ENCODE data around the gene PITPNM1. TPM values are rescaled to one million over a fixed set of nuclear protein-coding genes. Genes with fewer than 3 reads are reported as not detected.

PITPNM1 gene
- total RNA-seq, 3 donors from 2014 or later (not counting 1 experiment from before 2014, with no cell fraction given), result 99.9 to 135 (median 123) TPM

GRCh38 chr11:67530282-67530592, 25.1 kb upstream of the PITPNM1 start:
- H3K4me1 ChIP-seq (ENCODE audit: control insufficient read depth, insufficient read depth, low read length), result no peaks in the 10 kb centered on the region
- 90% methylated on average over 3 of the region's 5 CpGs for WGBS (ENCODE audit: insufficient coverage)
- no peak for TF ChIP-seq CTCF (IDR thresholded peaks at IDR 0.05)
- H3K4me3 ChIP-seq (ENCODE audit: low read length), result no peak overlapping the region
- no peaks in the 10 kb centered on the region for H3K36me3 ChIP-seq (ENCODE audit: control insufficient read depth, insufficient read depth, low read length)
- ATAC-seq (no peak), DNase-seq (no peak)
- H3K27me3 Mint-ChIP-seq (ENCODE audit: low read depth in 2 of 2), result peaks cover 7 to 11% of the 10 kb centered on the region in 2 donors
- H3K9me3 ChIP-seq (ENCODE audit: control insufficient read depth, insufficient read depth, low read length), result no peaks in the 10 kb centered on the region
- intact Hi-C loops (cut with micrococcal nuclease), result no loop called here
- H3K27me3 ChIP-seq (ENCODE audit: control insufficient read depth, insufficient read depth, low read length), result no peaks in the 10 kb centered on the region
- H3K4me3 Mint-ChIP-seq, result no peak overlapping the region
- H3K36me3 Mint-ChIP-seq, result no peaks in the 10 kb centered on the region
- H3K27ac ChIP-seq (ENCODE audit: low read length), result no peak overlapping the region
- peaks cover 0 to 3% of the 10 kb centered on the region in 2 donors for H3K9me3 Mint-ChIP-seq
- no peak overlapping the region for H3K27ac Mint-ChIP-seq
- no peaks in the 10 kb centered on the region for H3K4me1 Mint-ChIP-seq

DNA sequence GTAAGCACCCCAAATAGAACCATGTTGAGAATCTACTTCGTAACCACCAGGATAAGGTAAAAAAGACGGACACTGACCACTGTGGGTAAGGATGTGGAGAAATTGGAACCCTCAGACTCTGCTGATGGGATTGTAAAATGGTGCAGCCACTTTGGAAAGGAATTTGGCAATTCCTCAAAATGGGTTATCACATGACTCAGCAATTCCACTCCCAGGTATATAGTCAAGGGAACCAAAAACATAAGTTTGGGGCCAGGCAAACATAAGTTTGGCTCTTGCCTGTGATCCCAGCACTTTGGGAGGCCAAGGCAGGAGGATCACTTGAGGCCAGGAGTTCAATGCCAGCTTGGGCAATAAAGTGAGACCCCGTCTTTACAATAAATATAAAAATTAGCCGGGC, 23.2 kb upstream of the PITPNM1 start:
- Mint-ChIP-seq H3K27me3 (ENCODE audit: low read depth in 2 of 2) (peaks cover 0 to 5% of the 10 kb centered on the region in 2 donors), H3K9me3 (no peaks in the 10 kb centered on the region), H3K27ac (no peak overlapping the region), H3K36me3 (no peaks in the 10 kb centered on the region), H3K4me1 (no peaks in the 10 kb centered on the region), H3K4me3 (no peak overlapping the region)
- Histone ChIP-seq H3K36me3 (ENCODE audit: control insufficient read depth, insufficient read depth, low read length) (no peaks in the 10 kb centered on the region), H3K4me1 (ENCODE audit: control insufficient read depth, insufficient read depth, low read length) (no peaks in the 10 kb centered on the region), H3K9me3 (ENCODE audit: control insufficient read depth, insufficient read depth, low read length) (no peaks in the 10 kb centered on the region), H3K4me3 (ENCODE audit: low read length) (no peak overlapping the region), H3K27ac (ENCODE audit: low read length) (no peak overlapping the region), H3K27me3 (ENCODE audit: control insufficient read depth, insufficient read depth, low read length) (no peaks in the 10 kb centered on the region)
- TF ChIP-seq CTCF (IDR thresholded peaks at IDR 0.05), result no peak
- DNase-seq (no peak), ATAC-seq (no peak)
- intact Hi-C loops (cut with micrococcal nuclease), result no loop called here
- 98% methylated on average over 4 of the region's 4 CpGs for WGBS (ENCODE audit: insufficient coverage)

- Histone ChIP-seq H3K9me3 (ENCODE audit: control insufficient read depth, insufficient read depth, low read length) (no peaks in the 10 kb centered on the region), H3K4me1 (ENCODE audit: control insufficient read depth, insufficient read depth, low read length) (no peaks in the 10 kb centered on the region), H3K36me3 (ENCODE audit: control insufficient read depth, insufficient read depth, low read length) (no peaks in the 10 kb centered on the region), H3K27me3 (ENCODE audit: control insufficient read depth, insufficient read depth, low read length) (no peaks in the 10 kb centered on the region), H3K27ac (ENCODE audit: low read length) (no peak overlapping the region), H3K4me3 (ENCODE audit: low read length) (no peak overlapping the region)
- ATAC-seq, result no peak
- H3K36me3 Mint-ChIP-seq, result no peaks in the 10 kb centered on the region
- H3K4me1 Mint-ChIP-seq, result no peaks in the 10 kb centered on the region
- H3K9me3 Mint-ChIP-seq, result no peaks in the 10 kb centered on the region
- H3K27me3 Mint-ChIP-seq (ENCODE audit: low read depth in 2 of 2), result peaks cover 0 to 5% of the 10 kb centered on the region in 2 donors
- intact Hi-C loops (cut with micrococcal nuclease), result no loop called here
- no peak for DNase-seq
- 80% methylated on average over 5 of the region's 5 CpGs for WGBS (ENCODE audit: insufficient coverage)
- H3K4me3 Mint-ChIP-seq, result no peak overlapping the region
- no peak overlapping the region for H3K27ac Mint-ChIP-seq
- no peak for TF ChIP-seq CTCF (IDR thresholded peaks at IDR 0.05)
Measured at GRCh38 chr11:67525275-67525976, 20.3 kb upstream of the PITPNM1 start.

DNA sequence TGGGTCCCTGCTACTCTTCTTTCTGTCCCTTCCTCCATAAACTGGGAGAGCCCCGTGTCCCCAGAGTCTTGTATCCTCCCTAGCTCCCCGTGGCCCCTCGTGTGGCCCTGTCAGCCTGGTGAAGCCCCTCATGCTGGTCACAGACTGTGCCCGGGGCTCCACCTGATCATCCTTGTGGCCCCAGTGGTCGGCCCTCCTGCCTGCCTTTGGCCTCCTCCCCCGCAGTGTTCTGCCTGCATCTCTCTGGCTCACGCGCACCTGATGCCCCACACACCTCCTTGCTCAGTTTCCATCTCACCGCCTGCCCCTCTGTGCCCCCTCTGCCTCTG, 19.3 kb upstream of the PITPNM1 start:
- no peaks in the 10 kb centered on the region for H3K27me3 ChIP-seq (ENCODE audit: control insufficient read depth, insufficient read depth, low read length)
- ATAC-seq (no peak), DNase-seq (no peak)
- no peaks in the 10 kb centered on the region for H3K9me3 ChIP-seq (ENCODE audit: control insufficient read depth, insufficient read depth, low read length)
- no peak overlapping the region for H3K4me3 ChIP-seq (ENCODE audit: low read length)
- Mint-ChIP-seq H3K27ac (no peak overlapping the region), H3K4me3 (no peak overlapping the region), H3K4me1 (no peaks in the 10 kb centered on the region), H3K9me3 (no peaks in the 10 kb centered on the region), H3K27me3 (ENCODE audit: low read depth in 2 of 2) (peaks cover 0 to 5% of the 10 kb centered on the region in 2 donors), H3K36me3 (no peaks in the 10 kb centered on the region)
- WGBS (ENCODE audit: insufficient coverage), result 77% methylated on average over 9 of the region's 9 CpGs
- no peaks in the 10 kb centered on the region for H3K4me1 ChIP-seq (ENCODE audit: control insufficient read depth, insufficient read depth, low read length)
- no peaks in the 10 kb centered on the region for H3K36me3 ChIP-seq (ENCODE audit: control insufficient read depth, insufficient read depth, low read length)
- no peak overlapping the region for H3K27ac ChIP-seq (ENCODE audit: low read length)
- TF ChIP-seq CTCF (IDR thresholded peaks at IDR 0.05), result no peak
- intact Hi-C loops (cut with micrococcal nuclease), result no loop called here
